ENCODE measurements around the gene TSHR.

GRCh38 chr14:81132468-81132867, 177.0 kb downstream of the TSHR start:
- no peak for TF ChIP-seq CREB5 (CRISPR knock-in tag; IDR thresholded peaks at IDR 0.05; ENCODE audit: low read depth)
- no peak for TF ChIP-seq BACH2 (CRISPR knock-in tag; IDR thresholded peaks at IDR 0.05; ENCODE audit: borderline replicate concordance)
- no peak for TF ChIP-seq GLIS3 (CRISPR knock-in tag; IDR thresholded peaks at IDR 0.05)
- no peak for TF ChIP-seq ISL1 (CRISPR knock-in tag; IDR thresholded peaks at IDR 0.05)
- TF ChIP-seq RARB (CRISPR knock-in tag; IDR thresholded peaks at IDR 0.05): no peak

All from SK-N-SH treated with all-trans-retinoic acid at 6 μM for 48 hours (cell line).